ENCODE results near the gene TRERF1.

DNA sequence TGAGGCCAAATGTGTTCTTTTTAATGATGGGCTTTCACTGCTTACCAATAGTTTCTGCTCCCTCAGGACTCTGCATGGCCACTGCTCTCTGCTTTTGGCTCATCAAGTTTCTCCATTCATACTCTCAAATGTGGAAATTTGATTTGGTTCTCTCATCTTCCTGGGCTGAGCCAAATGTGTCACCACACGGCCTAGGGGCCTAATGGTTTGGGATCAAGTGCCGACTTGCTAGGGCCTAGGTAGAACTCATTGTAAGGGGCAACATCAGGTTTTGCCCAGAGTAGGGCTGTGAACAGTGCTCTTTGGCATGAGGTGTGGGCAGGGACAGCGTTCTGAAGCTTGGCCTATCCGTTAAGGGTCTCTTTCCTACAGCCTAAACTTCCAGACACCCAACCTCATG is 230.2 kb downstream of the TRERF1 start:
- TF ChIP-seq JUN (IDR thresholded peaks at IDR 0.05; ENCODE audit: low read depth, low read length) (no peak), CBX8 (IDR thresholded peaks at IDR 0.05; ENCODE audit: borderline replicate concordance, low read depth, low read length) (no peak), POLR2A (IDR thresholded peaks at IDR 0.05; ENCODE audit: control extremely low read depth in 1 of 2, low read depth in 2 of 2, low read length in 2 of 2) (no peak), JUND (IDR thresholded peaks at IDR 0.05; ENCODE audit: low read length) (no peak)

Data from H1 (cell line).